Measurements from ENCODE around the gene CLNK.

CLNK gene

GRCh38 chr4:10730019-10730418 is 45.5 kb upstream of the CLNK start:
- TF ChIP-seq, protein P1, sequence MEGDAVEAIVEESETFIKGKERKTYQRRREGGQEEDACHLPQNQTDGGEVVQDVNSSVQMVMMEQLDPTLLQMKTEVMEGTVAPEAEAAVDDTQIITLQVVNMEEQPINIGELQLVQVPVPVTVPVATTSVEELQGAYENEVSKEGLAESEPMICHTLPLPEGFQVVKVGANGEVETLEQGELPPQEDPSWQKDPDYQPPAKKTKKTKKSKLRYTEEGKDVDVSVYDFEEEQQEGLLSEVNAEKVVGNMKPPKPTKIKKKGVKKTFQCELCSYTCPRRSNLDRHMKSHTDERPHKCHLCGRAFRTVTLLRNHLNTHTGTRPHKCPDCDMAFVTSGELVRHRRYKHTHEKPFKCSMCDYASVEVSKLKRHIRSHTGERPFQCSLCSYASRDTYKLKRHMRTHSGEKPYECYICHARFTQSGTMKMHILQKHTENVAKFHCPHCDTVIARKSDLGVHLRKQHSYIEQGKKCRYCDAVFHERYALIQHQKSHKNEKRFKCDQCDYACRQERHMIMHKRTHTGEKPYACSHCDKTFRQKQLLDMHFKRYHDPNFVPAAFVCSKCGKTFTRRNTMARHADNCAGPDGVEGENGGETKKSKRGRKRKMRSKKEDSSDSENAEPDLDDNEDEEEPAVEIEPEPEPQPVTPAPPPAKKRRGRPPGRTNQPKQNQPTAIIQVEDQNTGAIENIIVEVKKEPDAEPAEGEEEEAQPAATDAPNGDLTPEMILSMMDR (conservative IDR thresholded peaks at IDR 0.05): no peak
- H3K27ac ChIP-seq: no peak overlapping the region

GRCh38 chr4:10729366-10729765 is 44.8 kb upstream of the CLNK start:
- H3K27ac ChIP-seq: no peak overlapping the region
- TF ChIP-seq, protein P1 (conservative IDR thresholded peaks at IDR 0.05): no peak

GRCh38 chr4:10728016-10728415 is 43.4 kb upstream of the CLNK start:
- TF ChIP-seq, protein P1 (conservative IDR thresholded peaks at IDR 0.05): no peak
- no peak overlapping the region for H3K27ac ChIP-seq

- TF ChIP-seq, protein P1 (conservative IDR thresholded peaks at IDR 0.05): no peak
- no peak overlapping the region for H3K27ac ChIP-seq
Observed at GRCh38 chr4:10727140-10727880, 42.7 kb upstream of the CLNK start.

DNA sequence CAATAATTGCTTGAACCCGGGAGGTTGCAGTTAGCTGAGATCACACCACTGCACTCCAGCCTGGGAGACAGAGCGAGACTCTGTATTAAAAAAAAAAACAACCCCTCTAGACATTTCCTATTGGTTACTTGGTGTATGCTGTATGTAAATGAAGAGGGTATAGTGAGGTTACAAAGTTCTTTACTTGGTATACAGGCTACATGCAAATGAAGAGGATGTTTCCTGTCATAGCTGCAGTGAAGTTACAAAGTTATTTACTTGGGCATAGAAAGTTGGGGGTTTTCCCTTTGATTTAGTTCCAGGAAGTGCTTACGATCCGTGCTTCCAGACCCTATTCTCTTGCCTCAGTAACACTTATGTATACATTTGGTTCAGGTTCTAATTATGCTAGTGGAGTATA is 38.4 kb upstream of the CLNK start:
- H3K27ac ChIP-seq: no peak overlapping the region
- TF ChIP-seq, protein P1 (conservative IDR thresholded peaks at IDR 0.05): no peak

DNA sequence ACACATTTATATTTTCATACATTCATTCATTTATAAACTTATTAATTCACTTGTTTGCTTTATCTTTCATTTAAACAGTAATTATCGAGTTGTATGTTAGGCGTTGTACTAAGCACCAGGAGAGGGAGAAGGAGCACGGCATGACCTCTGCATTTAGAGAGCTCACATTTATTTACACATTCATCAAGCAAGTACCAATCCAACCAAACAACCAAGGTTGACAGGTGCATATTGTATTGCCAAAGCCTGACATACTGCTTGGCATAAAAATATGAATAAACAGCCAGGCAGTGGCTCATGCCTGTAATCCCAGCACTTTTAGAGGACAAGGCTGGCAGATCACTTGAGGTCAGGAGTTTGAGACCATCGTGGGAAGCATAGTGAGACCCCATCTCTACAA is 37.0 kb upstream of the CLNK start:
- no peak overlapping the region for H3K27ac ChIP-seq
- TF ChIP-seq, protein P1 (conservative IDR thresholded peaks at IDR 0.05): no peak

DNA sequence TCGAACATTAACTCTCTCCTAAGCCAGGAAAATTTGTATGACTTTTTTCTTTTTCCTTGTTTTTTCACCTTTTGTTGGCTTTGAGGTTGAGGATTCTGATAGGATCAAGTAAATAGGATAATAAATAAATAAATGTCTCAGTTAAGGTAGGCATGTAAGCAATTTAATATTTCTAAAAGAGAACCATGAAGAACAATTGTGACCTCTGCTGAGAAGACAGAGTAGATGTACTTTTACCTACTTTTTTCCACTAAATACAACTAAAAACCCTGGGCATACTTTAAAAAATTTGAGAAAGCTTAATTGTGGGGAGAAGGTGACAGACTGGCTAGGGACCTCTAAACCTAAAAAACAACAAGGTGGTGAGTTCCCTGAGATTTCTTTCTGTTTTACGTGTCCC is 31.6 kb upstream of the CLNK start:
- no peak overlapping the region for H3K27ac ChIP-seq
- TF ChIP-seq, protein P1 (conservative IDR thresholded peaks at IDR 0.05): peak; percentile 59

Data from VCaP (cell line).